CD4-positive, alpha-beta T cell treated with Interferon gamma for 1 hour (primary cell): ENCODE measurements around the gene P2RX2.
A peak's percentile ranks its signal among the peaks of the same experiment; 100 is the strongest.

Source experiments
- DNase-seq: peaks from one replicate; pipeline ENCODE4 v3.0.0-alpha.2; 2020

The P2RX2 gene

GRCh38 chr12:132621657-132622435, 3.3 kb downstream of the P2RX2 start:
- DNase-seq = no peak

- no peak for DNase-seq
These were observed 4.0 kb downstream of the P2RX2 start for GRCh38 chr12:132622437-132623071.

- DNase-seq = no peak
These were observed 4.7 kb downstream of the P2RX2 start for GRCh38 chr12:132623072-132623869.

- no peak for DNase-seq
These were observed 5.7 kb downstream of the P2RX2 start for GRCh38 chr12:132624186-132624855.

GRCh38 chr12:132624910-132625630, 6.5 kb downstream of the P2RX2 start:
- DNase-seq = no peak

- no peak for DNase-seq
These were observed 7.3 kb downstream of the P2RX2 start for GRCh38 chr12:132625731-132626430.

- no peak for DNase-seq
These were observed 10.8 kb downstream of the P2RX2 start for GRCh38 chr12:132629330-132629729.

GRCh38 chr12:132630672-132631071, 12.1 kb downstream of the P2RX2 start:
- no peak for DNase-seq

GRCh38 chr12:132631666-132632065, 13.1 kb downstream of the P2RX2 start:
- no peak for DNase-seq

- peak; percentile 8 for DNase-seq
These were observed 14.1 kb downstream of the P2RX2 start for GRCh38 chr12:132632521-132633228.

GRCh38 chr12:132633398-132633797, 14.8 kb downstream of the P2RX2 start:
- DNase-seq = no peak

- no peak for DNase-seq
These were observed 15.3 kb downstream of the P2RX2 start for GRCh38 chr12:132633901-132634300.

GRCh38 chr12:132634411-132634990, 15.9 kb downstream of the P2RX2 start:
- DNase-seq = no peak

GRCh38 chr12:132635076-132635955, 16.7 kb downstream of the P2RX2 start:
- no peak for DNase-seq

GRCh38 chr12:132637811-132638210, 19.2 kb downstream of the P2RX2 start:
- no peak for DNase-seq

GRCh38 chr12:132638541-132639408, 20.2 kb downstream of the P2RX2 start:
- no peak for DNase-seq

- no peak for DNase-seq
These were observed 21.5 kb downstream of the P2RX2 start for GRCh38 chr12:132639956-132640520.

- no peak for DNase-seq
These were observed 22.4 kb downstream of the P2RX2 start for GRCh38 chr12:132640936-132641335.
